HepG2 (cell line): ENCODE results near the gene PLGRKT. TPM values are rescaled to one million over a fixed set of nuclear protein-coding genes. Genes with fewer than 3 reads are reported as not detected.

Experiments used
- CCDC6 ChIP-seq: sonication (generic); formaldehyde crosslinking; IDR thresholded peaks from 2 replicates; pipeline ENCODE4 v1.8.1; 2022; ENCODE audit warnings: mild to moderate bottlenecking, missing genetic modification reagents, moderate library complexity
- DPF2 ChIP-seq: sonication (generic); formaldehyde crosslinking; IDR thresholded peaks from 2 replicates; pipeline ENCODE4 v1.4.0; 2020; ENCODE audit warnings: mild to moderate bottlenecking, low read depth, missing genetic modification reagents, borderline replicate concordance
- HDAC1 ChIP-seq: sonication (generic); formaldehyde crosslinking; IDR thresholded peaks from 2 replicates; pipeline ENCODE4 v1.5.1; 2020; ENCODE audit warnings: mild to moderate bottlenecking, missing genetic modification reagents
- JDP2 ChIP-seq: sonication (generic); formaldehyde crosslinking; IDR thresholded peaks from 2 replicates; pipeline ENCODE4 v1.8.1; 2022; ENCODE audit warnings: missing genetic modification reagents, borderline replicate concordance
- MBD4 ChIP-seq: IDR thresholded peaks from 2 replicates; pipeline ENCODE4 v1.6.1; 2012; ENCODE audit warnings: low read length, inconsistent platforms, borderline replicate concordance
- MLXIP ChIP-seq: sonication (generic); formaldehyde crosslinking; IDR thresholded peaks from 2 replicates; pipeline ENCODE4 v1.9.0; 2021; ENCODE audit warnings: missing genetic modification reagents, borderline replicate concordance
- PAXIP1 ChIP-seq: sonication (generic); formaldehyde crosslinking; conservative IDR thresholded peaks from 2 replicates; pipeline ENCODE4 v1.4.0; 2020; ENCODE audit warnings: mild to moderate bottlenecking, missing genetic modification reagents, moderate library complexity
- PCBP2 ChIP-seq: fragments of 200-400 bp; formaldehyde crosslinking; optimal IDR thresholded peaks from 2 replicates; pipeline ENCODE3; 2018; ENCODE audit warnings: low read length, low read depth; ENCODE audit not compliant: poor library complexity, severe bottlenecking
- PHF21A ChIP-seq: sonication (generic); formaldehyde crosslinking; IDR thresholded peaks from 2 replicates; pipeline ENCODE4 v1.5.0; 2020; ENCODE audit warnings: mild to moderate bottlenecking, missing genetic modification reagents
- ZBTB40 ChIP-seq, 2 experiments: fragments of 450-650 bp in 1 of 2; sonication (generic) in 1 of 2; formaldehyde crosslinking in 1 of 2; IDR thresholded peaks; 2 replicates each; pipeline versions ENCODE4 v1.6.1 to v1.8.0; 2016 to 2022; ENCODE audit warnings: antibody characterized with exemption in 1 of 2, mild to moderate bottlenecking in 1 of 2, missing genetic modification reagents in 1 of 2
- ZNF564 ChIP-seq: sonication (generic); formaldehyde crosslinking; IDR thresholded peaks from 2 replicates; pipeline ENCODE4 v1.8.1; 2023; ENCODE audit warnings: mild to moderate bottlenecking, missing genetic modification reagents
- ZNF589 ChIP-seq: sonication (generic); formaldehyde crosslinking; conservative IDR thresholded peaks from 2 replicates; pipeline ENCODE4 v1.8.0; 2022; ENCODE audit warnings: mild to moderate bottlenecking, moderate library complexity, missing genetic modification reagents
- polyA plus RNA-seq, 8 experiments: library from polyadenylated mRNA; depleted of rRNA in 3 of 8; stranded (reverse) in 7 of 8; unstranded in 1 of 8; fragments of >200 nt; fragmentation: Illumina TruSeq in 4 of 8; extraction: Trizol in 4 of 8; gene quantifications; 2 replicates each; pipeline versions ENCODE4 v1.2.1 to v1.2.3, GENCODE V29; 2011 to 2016; ENCODE audit warnings: low read depth in 4 of 8, missing spikeins in 1 of 8, mixed read lengths in 1 of 8; ENCODE audit not compliant: insufficient read depth in 1 of 8
- total RNA-seq, 5 experiments: library from RNA; depleted of rRNA; stranded (reverse); fragments of >200 nt; fragmentation: Illumina TruSeq; extraction: Trizol; gene quantifications; 2 replicates each; pipeline ENCODE4 v1.2.3, GENCODE V29; 2016; ENCODE audit warnings: low read depth in 1 of 5

Gene PLGRKT
- total and polyA plus RNA-seq, 2 of the 13 experiments (the other 11 are each of a cell fraction or from before 2014, with no cell fraction given): 5.0 to 15.8 TPM

GRCh38 chr9:5450359-5451091, 12.8 kb upstream of the PLGRKT start, which contains the start of gene CD274 (continued):
- TF ChIP-seq MBD4 (no peak), PAXIP1 (no peak; the same call in 1 of the 2 replicates), DPF2 (no peak), JDP2 (CRISPR knock-in tag) (no peak), MLXIP (CRISPR knock-in tag) (no peak), PCBP2 (no peak), ZNF589 (no peak), ZBTB40 (IDR thresholded peaks at IDR 0.05) (no peak), ZBTB40 (CRISPR knock-in tag; IDR thresholded peaks at IDR 0.05) (peak; percentile 72; the same call in 1 of the 2 replicates), CCDC6 (peak; percentile 29; the same call in 1 of the 2 replicates), ZNF564 (peak; percentile 89; the same call in 1 of the 2 replicates), HDAC1 (peak; percentile 77), PHF21A (CRISPR knock-in tag) (peak; percentile 75; the same call in 1 of the 2 replicates)
